Esophagus muscularis mucosa (tissue), 3 donors: ENCODE measurements around the gene CDPF1.

ENCODE experiments used
- CTCF ChIP-seq, 3 experiments: fragments of 200-600 bp in 2 of 3; fragments of 450-650 bp in 1 of 3; sonication (generic) in 2 of 3; IDR thresholded peaks; one replicate each; pipeline ENCODE4 v1.5.1; 2017 to 2019; ENCODE audit warnings: antibody characterized with exemption in 3 of 3, mild to moderate bottlenecking in 2 of 3, moderate library complexity in 1 of 3
- POLR2AphosphoS5 ChIP-seq, 2 donors: sonication (generic); formaldehyde crosslinking; IDR thresholded peaks; one replicate each; pipeline ENCODE4 v1.6.1; 2017; ENCODE audit warnings: antibody characterized with exemption in 2 of 2

GRCh38 chr22:46230262-46230901 is 19.7 kb downstream of the CDPF1 start:
- no peak for TF ChIP-seq CTCF (IDR thresholded peaks at IDR 0.05)
- TF ChIP-seq POLR2AphosphoS5 (IDR thresholded peaks at IDR 0.05): no peak
